NCI-H146 (cell line): ENCODE data around the gene ASTN2.

Experiments
- DNase-seq: peaks from one replicate; lab custom pipeline; 2025; lab: John Stamatoyannopoulos, UW

ASTN2 gene

GRCh38 chr9:117014061-117014460 is 400.8 kb downstream of the ASTN2 start:
- no peak for DNase-seq

DNA sequence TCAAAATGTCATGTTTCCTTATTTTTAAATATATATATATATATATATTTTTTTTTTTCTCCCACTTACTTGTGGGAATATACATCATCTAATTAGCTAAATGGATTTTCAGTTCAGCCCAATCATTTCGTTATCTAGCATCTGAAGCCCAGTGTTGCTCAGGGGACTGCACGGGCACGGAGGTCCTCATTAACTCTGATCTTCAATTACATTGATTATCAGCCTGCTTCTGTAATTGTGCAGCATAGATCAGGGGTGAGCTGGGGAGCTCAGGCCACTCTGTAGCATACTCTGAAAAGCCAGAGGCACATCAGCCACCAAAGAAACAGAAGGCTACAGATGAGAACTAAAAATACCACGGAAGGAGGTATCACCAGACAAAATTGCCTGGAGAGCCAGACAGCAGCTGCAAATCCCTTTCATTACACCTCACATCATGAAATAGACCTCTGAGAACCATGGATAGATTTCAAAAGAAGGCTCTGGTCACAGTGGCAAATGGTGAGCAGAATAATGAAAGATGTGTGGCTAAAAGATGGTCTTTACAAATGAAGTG is 401.3 kb downstream of the ASTN2 start:
- DNase-seq = no peak

GRCh38 chr9:117010061-117010460 is 404.8 kb downstream of the ASTN2 start:
- DNase-seq = no peak

DNA sequence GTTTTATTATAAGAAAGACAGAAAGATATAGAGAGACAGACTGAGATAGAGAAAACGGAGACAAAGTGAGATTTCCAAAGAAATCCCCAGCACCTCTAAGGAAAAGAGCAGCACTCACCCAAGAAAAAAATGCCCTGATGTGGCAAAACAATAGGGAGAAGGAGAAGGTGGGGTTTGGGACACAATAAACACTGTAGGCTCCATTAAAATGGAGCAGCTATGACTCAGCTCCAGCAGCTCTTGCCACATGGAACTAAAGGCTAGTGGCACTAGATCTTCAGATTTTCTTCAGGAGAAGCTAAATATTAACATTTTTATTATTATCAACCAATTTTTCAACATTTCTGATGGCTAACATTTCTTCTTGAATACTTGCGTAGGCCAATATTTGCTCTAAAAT is 406.0 kb downstream of the ASTN2 start:
- DNase-seq = no peak

DNA sequence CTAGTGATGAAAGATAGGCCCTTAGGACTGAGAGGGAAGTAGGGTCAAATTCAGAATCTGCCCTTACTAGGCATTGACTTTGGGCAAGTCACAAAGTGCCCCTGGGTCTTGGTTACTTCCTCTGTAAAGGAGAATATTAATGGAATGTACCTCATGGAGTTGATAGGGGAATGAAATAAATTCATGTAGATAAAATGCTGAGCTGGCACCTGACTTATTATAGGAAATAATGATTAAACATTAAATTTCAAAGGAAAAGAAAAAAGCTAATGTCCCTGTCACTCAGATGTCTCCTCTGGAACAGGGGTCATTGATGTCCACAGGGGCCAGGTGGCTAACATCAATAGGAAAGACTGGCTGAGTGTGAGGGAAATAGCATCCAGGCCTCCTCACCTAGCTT is 406.4 kb downstream of the ASTN2 start:
- no peak for DNase-seq

DNA sequence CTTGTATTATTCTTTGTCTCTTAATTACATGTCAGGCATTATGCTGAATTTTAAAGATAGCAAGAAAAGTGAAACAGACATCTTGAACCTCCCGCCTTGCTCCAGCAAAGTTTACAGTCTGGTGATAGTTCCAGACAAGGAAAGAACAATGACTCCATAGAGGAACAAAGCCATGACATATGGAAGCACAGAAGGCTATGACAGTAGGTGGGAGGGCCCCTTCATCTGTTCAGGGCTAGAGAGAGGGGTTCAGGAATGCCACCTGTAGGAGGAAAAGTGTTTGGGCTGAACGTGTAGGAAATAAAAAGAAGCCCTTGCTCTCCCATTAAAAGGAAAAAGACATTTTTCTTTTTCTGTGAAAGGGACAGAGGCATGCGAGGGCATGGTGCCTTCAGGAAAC is 412.2 kb downstream of the ASTN2 start:
- DNase-seq = no peak

- DNase-seq = no peak
Measured at GRCh38 chr9:117000834-117001233, 414.0 kb downstream of the ASTN2 start.

- no peak for DNase-seq
Measured at GRCh38 chr9:117000196-117000723, 414.6 kb downstream of the ASTN2 start.

DNA sequence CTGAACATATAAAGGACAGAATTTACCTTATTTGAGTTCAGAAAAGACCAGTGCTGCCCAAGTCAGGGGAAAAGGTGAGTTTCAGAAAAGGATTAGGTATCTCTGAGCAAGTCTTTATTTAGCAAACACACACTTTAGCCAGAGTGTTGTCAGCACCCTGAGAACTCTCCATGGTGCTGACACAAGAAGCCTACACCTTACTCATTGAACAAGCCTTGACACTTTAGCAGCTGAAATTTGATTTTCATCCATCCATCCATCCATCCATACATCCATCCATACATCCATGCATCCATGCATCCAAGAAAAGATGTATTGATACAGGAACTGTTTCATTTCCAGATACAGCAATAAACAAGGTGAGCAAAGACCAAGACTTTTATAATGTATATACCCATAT is 416.6 kb downstream of the ASTN2 start:
- DNase-seq = no peak

GRCh38 chr9:116992865-116993264 is 422.0 kb downstream of the ASTN2 start:
- no peak for DNase-seq

DNA sequence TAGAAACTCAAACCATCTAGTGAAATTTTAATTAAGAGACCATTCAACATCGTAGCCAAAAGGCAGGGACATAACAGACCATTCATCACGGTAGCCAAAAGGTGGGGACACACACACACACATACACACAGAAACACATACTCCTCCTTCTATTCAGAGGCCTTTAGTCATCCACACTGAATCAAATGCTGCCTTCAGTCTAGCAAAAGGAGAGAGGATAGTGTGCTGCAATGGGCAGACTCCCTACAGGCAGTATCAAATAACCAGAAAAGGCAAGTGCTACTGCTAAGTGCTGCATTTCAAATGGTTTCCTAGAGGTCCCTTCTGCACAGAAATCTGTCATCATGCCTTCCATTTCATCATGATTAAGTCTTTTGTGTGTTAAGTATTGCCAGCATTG is 423.8 kb downstream of the ASTN2 start:
- DNase-seq = no peak

DNA sequence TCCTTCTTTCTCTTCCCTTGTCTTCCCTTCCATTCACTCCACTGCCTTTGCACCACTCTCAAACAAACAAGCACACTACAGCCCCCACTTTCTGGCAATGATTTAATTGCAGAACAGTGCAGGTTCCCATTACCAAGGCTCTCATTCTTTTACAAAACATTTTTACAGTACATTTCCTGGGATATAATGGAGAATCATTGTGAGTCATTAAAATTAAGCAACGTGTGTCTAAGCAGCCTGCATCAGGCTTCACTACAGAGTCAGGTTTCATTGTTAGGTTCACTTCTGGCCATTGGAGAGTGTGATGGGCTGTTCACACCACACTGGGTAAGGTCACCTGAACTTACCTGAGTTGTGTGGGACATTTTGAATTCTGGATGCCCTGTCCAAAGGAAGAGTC is 424.3 kb downstream of the ASTN2 start:
- DNase-seq = no peak

DNA sequence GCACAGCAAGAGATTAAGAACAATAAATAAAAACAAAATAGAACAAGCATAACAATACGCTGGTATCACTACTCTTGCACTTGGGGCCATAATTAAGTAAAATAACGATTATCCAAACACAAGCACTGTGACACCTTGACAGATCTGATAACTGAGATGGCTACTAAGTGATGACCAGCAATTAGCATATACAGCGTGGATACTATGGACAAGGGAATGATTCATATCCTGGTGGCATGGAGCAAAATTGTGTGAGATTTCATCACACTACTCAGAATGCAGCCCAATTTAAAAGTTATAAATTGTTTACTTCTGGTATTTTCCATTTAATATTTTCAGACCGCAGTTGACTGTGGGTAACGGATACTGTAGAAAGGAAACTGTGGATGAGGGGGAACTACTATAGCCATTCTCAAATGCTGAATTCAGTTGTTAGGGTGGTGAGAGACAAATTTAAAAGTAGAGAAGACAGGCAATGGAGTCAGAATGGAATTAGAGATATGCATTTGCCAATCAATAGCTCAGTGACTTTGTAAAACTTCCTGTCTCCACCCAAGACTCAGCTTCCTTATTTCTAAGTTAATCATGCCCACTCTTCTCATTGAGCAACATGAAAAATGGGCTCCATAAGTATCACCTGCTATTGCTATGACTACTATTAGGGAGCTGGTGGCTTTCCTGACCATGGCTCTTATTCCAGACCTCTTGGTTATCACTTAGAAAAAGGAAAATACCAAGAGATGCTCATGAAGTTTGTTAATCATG is 427.0 kb downstream of the ASTN2 start:
- peak; percentile 14 for DNase-seq

GRCh38 chr9:116986015-116986414 is 428.8 kb downstream of the ASTN2 start:
- DNase-seq = no peak

DNA sequence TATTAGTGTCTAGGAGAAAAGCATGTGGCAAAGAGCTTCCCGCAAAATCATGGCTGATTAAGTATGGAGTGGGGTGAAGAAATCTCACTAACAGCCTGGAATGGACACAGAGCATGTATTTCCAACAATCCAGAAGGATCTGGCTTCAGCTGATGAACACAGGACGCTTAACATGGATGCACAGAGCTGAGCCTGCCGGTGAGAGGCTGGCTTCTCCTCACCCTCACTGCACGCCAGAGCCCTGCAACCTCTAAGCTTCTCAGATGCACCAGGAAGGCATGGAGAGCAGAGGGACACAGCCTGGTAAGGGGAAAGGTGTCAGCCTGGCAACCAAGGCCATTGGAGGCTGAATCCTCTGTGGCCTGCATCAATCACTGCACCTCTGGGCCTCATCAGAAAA is 429.3 kb downstream of the ASTN2 start:
- no peak for DNase-seq

- no peak for DNase-seq
Measured at GRCh38 chr9:116984111-116984510, 430.7 kb downstream of the ASTN2 start.

DNA sequence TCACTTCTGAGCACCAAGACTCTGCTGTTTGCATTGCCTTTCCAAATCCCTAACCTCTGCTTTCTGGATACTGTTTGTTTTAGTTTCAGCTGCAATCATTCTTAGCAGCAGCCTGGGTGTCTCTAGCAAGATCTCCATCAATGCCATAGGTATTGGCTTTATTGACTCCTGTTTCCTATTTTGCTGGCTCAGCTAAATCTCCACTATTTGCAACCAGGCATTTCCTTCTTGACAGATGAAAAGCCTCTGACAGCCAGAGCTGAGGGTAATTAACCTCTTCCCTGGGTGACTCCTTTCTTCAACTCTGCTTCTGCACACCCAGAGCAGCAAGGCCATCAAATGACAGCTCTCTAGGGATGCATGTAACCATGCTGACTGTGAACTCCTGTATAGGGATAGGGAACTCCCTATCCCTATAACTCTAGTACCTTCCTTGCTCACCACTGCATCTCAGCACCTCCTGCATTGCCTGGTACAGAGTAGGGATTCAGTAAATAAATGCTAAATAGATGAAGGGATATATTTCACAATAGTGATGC is 434.2 kb downstream of the ASTN2 start:
- DNase-seq = no peak

- DNase-seq = no peak
Measured at GRCh38 chr9:116979456-116979855, 435.4 kb downstream of the ASTN2 start.

DNA sequence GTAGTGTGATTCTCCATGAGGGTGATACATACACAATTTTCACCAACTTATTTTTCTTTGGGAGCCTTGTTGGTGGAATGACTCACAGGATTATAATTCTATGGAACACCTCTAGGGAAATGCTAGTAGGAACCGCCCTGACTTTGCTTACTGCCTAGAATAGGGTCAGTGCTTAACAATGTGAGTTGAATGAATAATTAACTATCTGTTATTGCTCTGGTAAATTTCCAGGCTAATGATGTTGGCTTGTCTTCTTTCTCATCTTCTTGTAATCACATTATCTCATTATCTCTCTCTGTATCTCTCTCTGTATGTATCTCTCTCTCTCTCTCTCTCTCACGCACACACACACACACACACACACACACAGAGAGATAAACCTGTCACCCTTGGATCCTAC is 436.7 kb downstream of the ASTN2 start:
- no peak for DNase-seq

DNA sequence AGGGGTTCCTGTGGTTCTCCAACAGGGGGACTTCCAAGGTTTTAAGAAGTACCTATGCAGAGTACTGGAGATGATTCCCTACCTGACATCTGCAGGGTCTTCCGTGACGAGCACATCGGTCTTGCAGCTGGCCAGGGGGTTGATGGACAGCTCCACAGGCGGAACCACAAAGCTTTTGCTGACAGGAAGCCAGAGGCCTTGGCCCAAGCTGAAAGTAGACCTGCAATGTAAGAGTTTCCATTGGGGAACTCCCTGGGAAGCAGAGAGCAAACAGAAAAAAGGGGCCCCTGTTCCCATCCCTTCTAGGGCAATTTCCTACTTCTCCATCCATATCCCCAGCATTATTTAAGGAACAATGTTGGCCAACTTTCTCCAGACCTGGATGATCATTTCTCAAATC is 439.7 kb downstream of the ASTN2 start:
- no peak for DNase-seq

DNA sequence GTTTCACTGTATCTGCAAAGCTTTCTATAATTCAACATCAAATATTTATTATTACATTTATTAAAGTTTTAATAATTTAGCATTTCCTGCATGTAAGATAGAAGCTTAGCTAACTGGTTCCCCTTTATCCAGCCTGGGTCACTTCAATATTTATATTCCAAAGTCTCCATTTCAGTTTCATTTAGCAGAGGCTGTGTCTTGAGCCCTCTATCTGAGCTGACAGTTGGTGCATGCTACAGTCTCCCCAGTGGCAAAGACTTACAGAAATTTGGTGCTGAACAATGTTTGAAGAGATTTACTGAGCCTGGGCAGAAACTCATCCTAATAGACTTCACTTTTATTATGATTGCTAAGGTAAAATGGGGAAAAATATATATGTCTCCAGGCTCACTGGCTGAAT is 448.7 kb downstream of the ASTN2 start:
- DNase-seq = no peak

- no peak for DNase-seq
Measured at GRCh38 chr9:116964258-116964657, 450.6 kb downstream of the ASTN2 start.

DNA sequence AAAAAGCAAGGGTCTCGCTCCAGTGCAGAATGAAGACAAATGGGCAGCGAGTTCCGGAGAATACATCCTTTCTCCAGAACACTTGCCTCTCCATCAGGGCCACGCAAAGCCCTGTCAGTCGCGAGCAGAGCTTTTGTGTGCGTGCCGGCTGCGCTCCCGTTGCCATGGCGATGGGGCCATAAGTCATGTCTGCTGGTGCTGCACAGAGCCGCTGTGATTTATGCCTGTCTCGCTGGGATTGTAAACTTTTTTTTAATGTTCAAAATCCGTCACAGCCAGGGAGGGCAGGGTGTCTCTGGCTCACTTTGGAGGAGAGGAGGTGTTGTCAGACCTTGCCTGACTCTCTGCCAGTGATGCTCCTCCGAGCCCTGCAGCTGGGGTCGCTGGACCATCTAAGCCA is 455.0 kb downstream of the ASTN2 start:
- DNase-seq = peak; percentile 60

- DNase-seq = no peak
Measured at GRCh38 chr9:116958881-116959280, 456.0 kb downstream of the ASTN2 start.
